Measurements from ENCODE around the gene UBE2G2.

The UBE2G2 gene

DNA sequence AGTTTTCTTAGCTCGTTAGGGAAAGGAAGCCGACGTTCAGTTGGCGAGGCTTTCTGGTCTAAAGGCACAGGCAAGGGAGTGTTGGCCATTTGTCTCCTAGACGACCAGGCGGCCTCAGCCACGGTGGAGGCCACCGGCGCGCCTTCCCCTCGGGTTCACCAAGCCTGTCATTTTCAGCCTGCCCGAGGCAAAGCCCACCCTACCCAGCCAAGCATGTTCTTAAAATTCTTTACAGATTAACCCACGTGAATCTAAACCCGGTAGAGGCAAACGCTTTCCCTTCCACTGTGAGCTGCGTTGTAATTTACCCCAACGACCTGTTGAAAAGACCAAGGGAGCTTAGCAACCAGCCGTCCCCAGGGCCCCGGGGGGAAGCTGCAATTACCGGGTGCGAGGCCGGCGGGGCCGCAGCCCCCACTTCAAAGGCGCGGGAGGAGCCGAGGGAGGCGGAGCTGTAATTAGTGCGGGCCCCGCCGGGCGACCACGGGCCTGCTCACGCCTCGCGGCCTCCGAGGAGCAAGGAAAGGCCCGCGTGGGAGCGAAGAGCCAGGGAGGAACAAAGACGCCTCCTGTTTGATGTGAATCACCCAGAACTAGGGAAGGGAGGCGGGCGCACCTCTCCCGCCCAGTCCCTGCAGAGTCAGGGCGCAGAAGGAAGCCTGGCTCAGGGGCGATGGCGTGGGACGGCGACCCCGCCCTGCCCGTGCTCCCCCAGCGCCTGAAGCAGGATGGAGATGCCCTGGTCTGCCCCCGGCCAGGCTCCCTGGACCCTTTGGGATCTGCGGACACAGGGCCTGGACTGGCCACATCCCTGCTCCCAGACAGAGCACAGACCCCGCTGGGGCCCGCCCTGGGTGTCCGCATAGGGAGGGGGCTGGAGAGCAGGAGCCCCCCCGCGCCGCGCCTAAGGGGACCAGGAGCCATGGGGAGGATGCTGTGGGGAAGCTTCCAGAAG lies 78.2 kb downstream of the UBE2G2 start:
- no peak for DNase-seq

DNA sequence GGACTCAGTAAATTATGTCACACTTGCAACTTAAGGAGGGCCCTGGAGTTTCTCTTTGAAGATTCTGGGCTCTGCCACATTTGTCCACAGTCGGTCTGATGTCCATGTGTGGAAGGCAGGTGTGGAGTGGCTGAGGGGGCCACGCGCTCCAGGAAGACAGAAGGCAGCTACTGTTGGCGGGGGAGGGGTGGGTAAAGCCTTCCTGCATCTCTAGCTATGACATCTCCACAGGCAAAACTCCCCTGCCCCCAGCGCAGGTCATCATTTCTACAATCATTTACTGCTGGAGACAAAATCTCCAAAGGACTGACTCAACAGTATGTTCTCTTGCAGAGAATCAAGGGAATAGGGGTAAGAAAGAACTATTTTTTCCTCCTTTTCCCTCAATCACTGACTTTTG lies 78.9 kb downstream of the UBE2G2 start:
- DNase-seq = no peak

DNA sequence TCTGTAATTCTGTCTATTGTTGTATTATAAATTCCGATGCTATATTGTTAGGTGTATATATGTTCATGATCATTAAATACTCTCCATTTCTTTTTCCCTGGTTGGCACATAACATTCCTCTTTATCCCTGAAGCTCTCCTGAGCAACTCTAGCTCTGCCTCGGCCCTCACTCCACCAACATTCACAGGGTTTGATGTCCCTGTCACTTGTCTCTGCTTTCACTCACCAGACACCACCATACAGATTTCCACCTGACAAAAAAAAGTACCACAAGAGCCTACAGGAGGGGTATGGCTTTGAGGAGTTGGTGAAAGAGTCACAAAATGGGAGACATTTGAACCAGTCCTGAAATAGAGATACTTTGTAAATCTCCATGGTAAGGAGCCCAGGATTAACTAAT lies 81.5 kb downstream of the UBE2G2 start:
- DNase-seq = no peak

All from NCI-H226 (cell line).